IMR-90 (cell line): ENCODE data around the gene SOWAHC. TPM values are rescaled to one million over a fixed set of nuclear protein-coding genes. Genes with fewer than 3 reads are reported as not detected.

Source experiments
- ATAC-seq: fragments of 200-7000 bp; cut with Tn5 transposase; 2 replicates; pipeline ENCODE4 v1.9.1; 2020; ENCODE audit warnings: low read depth, mild to moderate bottlenecking, moderate library complexity
- BruUV-seq: library from RNA; stranded (reverse); fragments of 400-500 nt; replicated peaks from 2 replicates; lab custom pipeline; 2021; lab: Mats Ljungman, UMichigan
- CTCF ChIA-PET: fragments of 300-600 bp; formaldehyde crosslinking; extraction: SDS; loops from one replicate; lab custom pipeline; 2021; ENCODE audit warnings: antibody characterized with exemption; lab: Yijun Ruan, JAX
- POLR2A ChIA-PET: fragments of 300-600 bp; sonication (Branson Sonifier 250); formaldehyde crosslinking; loops from one replicate; lab custom pipeline; 2022; ENCODE audit warnings: antibody characterized with exemption; ENCODE audit not compliant: unreplicated experiment; lab: Charles Lee
- DNase-seq: peaks from one replicate; pipeline ENCODE4 v3.0.0; 2013
- H2AFZ ChIP-seq: replicated peaks from 2 replicates; pipeline ENCODE3; 2013; ENCODE audit warnings: low read length, mild to moderate bottlenecking; ENCODE audit not compliant: poor library complexity
- H2AK5ac ChIP-seq: 2 replicates; pipeline ENCODE4 v1.6.1; 2013; ENCODE audit warnings: low read depth, low read length, inconsistent platforms
- H2AK9ac ChIP-seq: replicated peaks from 2 replicates; pipeline ENCODE3; 2013; ENCODE audit warnings: mild to moderate bottlenecking, low read depth, low read length, moderate library complexity; ENCODE audit not compliant: poor library complexity
- H2BK120ac ChIP-seq: 2 replicates; pipeline ENCODE4 v1.6.1; 2013; ENCODE audit warnings: low read depth, low read length, inconsistent platforms
- H2BK15ac ChIP-seq: 3 replicates; pipeline ENCODE4 v1.6.1; 2013; ENCODE audit warnings: low read depth, low read length, inconsistent platforms
- H2BK20ac ChIP-seq: 2 replicates; pipeline ENCODE4 v1.6.1; 2013; ENCODE audit warnings: low read depth, mild to moderate bottlenecking, inconsistent platforms, low read length, moderate library complexity
- H2BK5ac ChIP-seq: 2 replicates; pipeline ENCODE4 v1.6.1; 2013; ENCODE audit warnings: mild to moderate bottlenecking, low read depth, low read length, inconsistent platforms; ENCODE audit not compliant: poor library complexity, severe bottlenecking
- H3K14ac ChIP-seq: replicated peaks from 2 replicates; pipeline ENCODE4 v1.6.1; 2013; ENCODE audit warnings: low read depth, low read length, inconsistent platforms
- H3K18ac ChIP-seq: 2 replicates; pipeline ENCODE4 v1.6.1; 2013; ENCODE audit warnings: low read depth, low read length, control low read depth
- H3K23ac ChIP-seq: 2 replicates; pipeline ENCODE4 v1.6.1; 2013; ENCODE audit warnings: low read depth, low read length, inconsistent platforms
- H3K27ac ChIP-seq: 2 replicates; pipeline ENCODE4 v1.5.1; 2013; ENCODE audit warnings: mild to moderate bottlenecking, control low read depth, low read length; ENCODE audit not compliant: insufficient read depth
- H3K27me3 ChIP-seq: 2 replicates; pipeline ENCODE4 v1.6.1; 2013; ENCODE audit warnings: low read length; ENCODE audit not compliant: control insufficient read depth, insufficient read depth
- H3K36me3 ChIP-seq: 2 replicates; pipeline ENCODE4 v1.6.1; 2013; ENCODE audit warnings: low read length, mixed read lengths; ENCODE audit not compliant: control insufficient read depth, insufficient read depth
- H3K4ac ChIP-seq: 2 replicates; pipeline ENCODE4 v1.6.1; 2013; ENCODE audit warnings: low read depth, low read length, inconsistent platforms
- H3K4me1 ChIP-seq: 2 replicates; pipeline ENCODE4 v1.6.1; 2013; ENCODE audit warnings: low read length, mixed read lengths; ENCODE audit not compliant: control insufficient read depth, insufficient read depth
- H3K4me2 ChIP-seq: 2 replicates; pipeline ENCODE4 v1.6.1; 2013; ENCODE audit warnings: low read depth, mild to moderate bottlenecking, control low read depth, low read length, moderate library complexity
- H3K4me3 ChIP-seq: 2 replicates; pipeline ENCODE4 v1.5.1; 2013; ENCODE audit warnings: low read depth, mild to moderate bottlenecking, control low read depth, low read length, moderate library complexity; ENCODE audit not compliant: insufficient read depth
- H3K56ac ChIP-seq: 2 replicates; pipeline ENCODE4 v1.6.1; 2013; ENCODE audit warnings: low read length, inconsistent platforms; ENCODE audit not compliant: insufficient read depth; ENCODE audit errors: extremely low read depth
- H3K79me1 ChIP-seq, 2 experiments: 2 replicates each; pipeline ENCODE4 v1.6.1; 2013; ENCODE audit warnings: low read length in 2 of 2, inconsistent platforms in 1 of 2, low read depth in 1 of 2
- H3K9ac ChIP-seq: 2 replicates; pipeline ENCODE4 v1.6.1; 2013; ENCODE audit warnings: low read depth, low read length, control low read depth
- H3K9me1 ChIP-seq: 2 replicates; pipeline ENCODE4 v1.6.1; 2013; ENCODE audit warnings: low read length, inconsistent platforms; ENCODE audit not compliant: insufficient read depth
- H3K9me3 ChIP-seq: 2 replicates; pipeline ENCODE4 v1.6.1; 2013; ENCODE audit warnings: low read length; ENCODE audit not compliant: control insufficient read depth, insufficient read depth
- H4K20me1 ChIP-seq: 2 replicates; pipeline ENCODE4 v1.6.1; 2013; ENCODE audit warnings: low read length, inconsistent platforms; ENCODE audit not compliant: insufficient read depth
- H4K5ac ChIP-seq: 2 replicates; pipeline ENCODE4 v1.6.1; 2013; ENCODE audit warnings: mild to moderate bottlenecking, low read depth, low read length, control low read depth
- H4K8ac ChIP-seq, 2 experiments: 2 replicates each; pipeline ENCODE4 v1.6.1; 2013; ENCODE audit warnings: low read depth in 2 of 2, low read length in 2 of 2, control low read depth in 1 of 2, inconsistent platforms in 1 of 2
- H4K91ac ChIP-seq: 2 replicates; pipeline ENCODE4 v1.6.1; 2013; ENCODE audit warnings: low read depth, low read length, inconsistent platforms; ENCODE audit not compliant: insufficient read depth
- CTCF ChIP-seq: conservative IDR thresholded peaks from 2 replicates; pipeline ENCODE4 v1.5.1; 2012; ENCODE audit warnings: mild to moderate bottlenecking, low read depth, low read length, improper control_type of control experiment
- MAFK ChIP-seq: IDR thresholded peaks from 2 replicates; pipeline ENCODE4 v1.6.1; 2012; ENCODE audit warnings: low read depth, low read length, improper control_type of control experiment
- MXI1 ChIP-seq: IDR thresholded peaks from 2 replicates; pipeline ENCODE4 v1.6.1; 2012; ENCODE audit warnings: low read depth, mild to moderate bottlenecking, low read length, moderate library complexity, borderline replicate concordance
- NFE2L2 ChIP-seq: fragments of 150-350 bp; IDR thresholded peaks from 2 replicates; pipeline ENCODE4 v1.6.1; 2016; ENCODE audit warnings: low read depth, mild to moderate bottlenecking, low read length
- RAD21 ChIP-seq: IDR thresholded peaks from 2 replicates; pipeline ENCODE4 v1.6.1; 2012; ENCODE audit warnings: low read length, improper control_type of control experiment
- SMC3 ChIP-seq: fragments of 150-350 bp; IDR thresholded peaks from 2 replicates; pipeline ENCODE4 v1.6.1; 2016; ENCODE audit warnings: low read depth, mild to moderate bottlenecking, antibody characterized with exemption, low read length, moderate library complexity
- WGBS, 2 experiments: methylation state at CpG; one replicate each; pipeline versions ENCODE4 v1.1.5 to v1.1.7; 2013; ENCODE audit warnings: missing lambda C conversion rate in 2 of 2; ENCODE audit not compliant: insufficient read length in 1 of 2; ENCODE audit errors: extremely low coverage in 2 of 2; 5-methylcytosine and 5-hydroxymethylcytosine counted together
- dilution Hi-C: fragments of 300-500 bp; cut with HindIII; formaldehyde crosslinking; loops from one replicate; pipeline ENCODE4 v1.14.3; 2018; ENCODE audit warnings: low sequenced_read_pairs; ENCODE audit not compliant: unreplicated experiment
- in situ Hi-C: fragments of 300-500 bp; cut with MboI; formaldehyde crosslinking; loops from 3 replicates; pipeline ENCODE4 v1.14.3; 2019; ENCODE audit warnings: low sequenced_read_pairs, inconsistent platforms, mixed read lengths
- intact Hi-C: fragments of 100-400 bp; cut with micrococcal nuclease; formaldehyde crosslinking; loops from 2 replicates; pipeline ENCODE4 v1.10.0; 2022
- polyA plus RNA-seq, 3 experiments: library from polyadenylated mRNA; depleted of rRNA; stranded (reverse); fragments of >200 nt; gene quantifications; 2 replicates each; pipeline ENCODE4 v1.2.3, GENCODE V29; 2012; ENCODE audit warnings: low replicate concordance in 1 of 3
- total RNA-seq: library from RNA; depleted of rRNA; stranded (reverse); fragments of >200 nt; gene quantifications from 2 replicates; pipeline ENCODE4 v1.2.3, GENCODE V29; 2012

SOWAHC gene
- total and polyA plus RNA-seq, 2 of the 4 experiments (the other 2 are of a cell fraction), result 3.2 to 4.8 TPM

- Histone ChIP-seq H4K91ac (no peak overlapping the region), H4K8ac (no peak overlapping the region), H4K20me1 (peaks cover 34% of the 10 kb centered on the region), H3K18ac (no peak overlapping the region), H2AK9ac (no peak overlapping the region), H2AK5ac (no peak overlapping the region; the same call in 1 of the 2 replicates), H2BK15ac (no peak overlapping the region), H3K23ac (no peak overlapping the region), H2BK20ac (no peak overlapping the region), H3K4ac (no peak overlapping the region), H2AFZ (no peak overlapping the region), H3K14ac (no peak overlapping the region), H3K79me1 (peaks cover 24 to 76% of the 10 kb centered on the region in 2 experiments), H4K5ac (no peak overlapping the region), H3K4me2 (no peak overlapping the region), H3K27ac (no peak overlapping the region), H3K9me3 (no peaks in the 10 kb centered on the region), H3K56ac (no peak overlapping the region), H3K27me3 (no peaks in the 10 kb centered on the region), H2BK5ac (no peak overlapping the region), H3K36me3 (no peaks in the 10 kb centered on the region; the same call in 1 of the 2 replicates), H3K9ac (no peak overlapping the region), H2BK120ac (no peak overlapping the region), H3K4me3 (no peak overlapping the region), H3K9me1 (peaks cover 23% of the 10 kb centered on the region), H3K4me1 (peaks cover 5% of the 10 kb centered on the region)
- dilution Hi-C loops, result no loop called here
- 93% methylated on average over 2 of the region's 3 CpGs; no CpG with 5 or more reads in 1 of the 2 experiments for WGBS, 2 experiments
- DNase-seq (no peak), ATAC-seq (no peak; the same call in 1 of the 2 replicates)
- in situ Hi-C loops, result no loop called here
- CTCF ChIA-PET, result no interaction called here
- POLR2A ChIA-PET, result no interaction called here
- TF ChIP-seq MXI1, result no peak
- no peak for TF ChIP-seq MAFK
- no peak for TF ChIP-seq CTCF
- TF ChIP-seq NFE2L2, result no peak
- no peak for TF ChIP-seq SMC3
- TF ChIP-seq RAD21, result no peak
- intact Hi-C loops, result loop anchor here (5.0 kb wide), 1 partner anchor 40 kb away; no protein-coding TSS in a partner anchor
- BruUV-seq, result no TSS peak
These were observed 16.9 kb upstream of the SOWAHC start for GRCh38 chr2:109597283-109597682.
